Ishikawa (cell line): Measurements from ENCODE around the gene SUMF2.

Source experiments
- CEBPB ChIP-seq: IDR thresholded peaks from 2 replicates; pipeline ENCODE4 v1.6.1; 2012
- CREB1 ChIP-seq: IDR thresholded peaks from 2 replicates; pipeline ENCODE4 v1.6.1; 2012; ENCODE audit warnings: low read depth
- EGR1 ChIP-seq: IDR thresholded peaks from 2 replicates; pipeline ENCODE4 v1.6.1; 2012
- EP300 ChIP-seq: IDR thresholded peaks from 2 replicates; pipeline ENCODE4 v1.6.1; 2012; ENCODE audit warnings: borderline replicate concordance
- FOXM1 ChIP-seq: IDR thresholded peaks from 2 replicates; pipeline ENCODE4 v1.6.1; 2012; ENCODE audit warnings: low read depth, borderline replicate concordance
- NFIC ChIP-seq: IDR thresholded peaks from 2 replicates; pipeline ENCODE4 v1.6.1; 2012
- RAD21 ChIP-seq: IDR thresholded peaks from 2 replicates; pipeline ENCODE4 v1.6.1; 2012; ENCODE audit warnings: low read depth
- TAF1 ChIP-seq: IDR thresholded peaks from 2 replicates; pipeline ENCODE4 v1.6.1; 2012; ENCODE audit warnings: low read depth, mild to moderate bottlenecking
- TCF12 ChIP-seq: IDR thresholded peaks from 2 replicates; pipeline ENCODE4 v1.6.1; 2012; ENCODE audit warnings: low read depth
- TEAD4 ChIP-seq: IDR thresholded peaks from 2 replicates; pipeline ENCODE4 v1.6.1; 2012
- YY1 ChIP-seq: IDR thresholded peaks from 2 replicates; pipeline ENCODE4 v1.6.1; 2012; ENCODE audit warnings: low read depth
- ZBTB7A ChIP-seq: IDR thresholded peaks from 2 replicates; pipeline ENCODE4 v1.6.1; 2012; ENCODE audit warnings: low read depth
- TF ChIP-seq, protein P1 (sequence below): IDR thresholded peaks from 2 replicates; pipeline ENCODE4 v1.6.1; 2012; ENCODE audit warnings: low read depth, mild to moderate bottlenecking
- TF ChIP-seq, protein P2 (sequence below): IDR thresholded peaks from 2 replicates; pipeline ENCODE4 v1.6.1; 2012
- TF ChIP-seq, protein P3 (sequence below): IDR thresholded peaks from 2 replicates; pipeline ENCODE4 v1.6.1; 2012

Gene SUMF2

DNA sequence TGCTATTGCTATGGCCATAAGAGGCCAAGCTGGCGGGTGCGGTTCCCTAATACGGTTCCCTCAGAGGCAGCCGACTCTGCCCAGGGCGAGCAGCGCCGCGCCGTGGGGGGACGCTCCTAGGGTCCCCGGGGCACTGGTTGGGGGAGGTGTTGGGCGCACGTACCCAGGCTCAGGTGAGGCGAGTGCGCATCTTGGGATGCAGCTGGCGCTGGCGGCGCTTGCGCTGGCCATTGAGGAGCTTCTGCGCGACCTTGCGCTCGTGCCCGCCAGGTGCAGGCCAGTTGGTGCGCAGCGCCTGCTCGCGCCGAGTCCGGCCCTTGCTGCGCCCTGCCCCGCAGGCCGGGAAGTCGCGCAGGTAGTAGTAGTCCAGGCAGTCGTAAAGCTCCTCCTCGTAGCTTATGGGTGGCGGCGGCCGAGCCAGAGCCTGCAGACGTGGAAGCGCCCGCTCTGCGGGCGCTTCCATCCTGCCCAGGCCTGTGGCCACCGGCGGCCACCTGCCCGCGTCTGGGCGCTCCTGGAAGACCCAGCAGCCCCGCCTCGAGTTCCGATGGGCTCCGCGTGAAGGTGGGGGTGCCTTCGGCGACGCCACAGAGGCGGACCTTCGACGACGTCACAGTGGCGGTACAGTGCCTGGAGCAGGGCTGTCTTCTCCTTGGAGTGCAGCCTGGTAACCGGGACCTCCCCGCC, 51.9 kb downstream of the SUMF2 start, which contains the start of gene NUPR2:
Gene NUPR2 (minus strand): TSS at position 566 of the 687 bp plus-strand sequence. CDS start 103 bp downstream, at position 463.
- TF ChIP-seq NFIC, result no peak
- TF ChIP-seq TCF12, result no peak
- no peak for TF ChIP-seq EGR1
- no peak for TF ChIP-seq ZBTB7A
- TF ChIP-seq, protein P1, sequence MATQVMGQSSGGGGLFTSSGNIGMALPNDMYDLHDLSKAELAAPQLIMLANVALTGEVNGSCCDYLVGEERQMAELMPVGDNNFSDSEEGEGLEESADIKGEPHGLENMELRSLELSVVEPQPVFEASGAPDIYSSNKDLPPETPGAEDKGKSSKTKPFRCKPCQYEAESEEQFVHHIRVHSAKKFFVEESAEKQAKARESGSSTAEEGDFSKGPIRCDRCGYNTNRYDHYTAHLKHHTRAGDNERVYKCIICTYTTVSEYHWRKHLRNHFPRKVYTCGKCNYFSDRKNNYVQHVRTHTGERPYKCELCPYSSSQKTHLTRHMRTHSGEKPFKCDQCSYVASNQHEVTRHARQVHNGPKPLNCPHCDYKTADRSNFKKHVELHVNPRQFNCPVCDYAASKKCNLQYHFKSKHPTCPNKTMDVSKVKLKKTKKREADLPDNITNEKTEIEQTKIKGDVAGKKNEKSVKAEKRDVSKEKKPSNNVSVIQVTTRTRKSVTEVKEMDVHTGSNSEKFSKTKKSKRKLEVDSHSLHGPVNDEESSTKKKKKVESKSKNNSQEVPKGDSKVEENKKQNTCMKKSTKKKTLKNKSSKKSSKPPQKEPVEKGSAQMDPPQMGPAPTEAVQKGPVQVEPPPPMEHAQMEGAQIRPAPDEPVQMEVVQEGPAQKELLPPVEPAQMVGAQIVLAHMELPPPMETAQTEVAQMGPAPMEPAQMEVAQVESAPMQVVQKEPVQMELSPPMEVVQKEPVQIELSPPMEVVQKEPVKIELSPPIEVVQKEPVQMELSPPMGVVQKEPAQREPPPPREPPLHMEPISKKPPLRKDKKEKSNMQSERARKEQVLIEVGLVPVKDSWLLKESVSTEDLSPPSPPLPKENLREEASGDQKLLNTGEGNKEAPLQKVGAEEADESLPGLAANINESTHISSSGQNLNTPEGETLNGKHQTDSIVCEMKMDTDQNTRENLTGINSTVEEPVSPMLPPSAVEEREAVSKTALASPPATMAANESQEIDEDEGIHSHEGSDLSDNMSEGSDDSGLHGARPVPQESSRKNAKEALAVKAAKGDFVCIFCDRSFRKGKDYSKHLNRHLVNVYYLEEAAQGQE, result no peak
- no peak for TF ChIP-seq TAF1
- TF ChIP-seq RAD21, result no peak
- no peak for TF ChIP-seq YY1
- no peak for TF ChIP-seq FOXM1
- no peak for TF ChIP-seq CREB1
- TF ChIP-seq TEAD4, result no peak
- no peak for TF ChIP-seq CEBPB
- TF ChIP-seq, protein P2, sequence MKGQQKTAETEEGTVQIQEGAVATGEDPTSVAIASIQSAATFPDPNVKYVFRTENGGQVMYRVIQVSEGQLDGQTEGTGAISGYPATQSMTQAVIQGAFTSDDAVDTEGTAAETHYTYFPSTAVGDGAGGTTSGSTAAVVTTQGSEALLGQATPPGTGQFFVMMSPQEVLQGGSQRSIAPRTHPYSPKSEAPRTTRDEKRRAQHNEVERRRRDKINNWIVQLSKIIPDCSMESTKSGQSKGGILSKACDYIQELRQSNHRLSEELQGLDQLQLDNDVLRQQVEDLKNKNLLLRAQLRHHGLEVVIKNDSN, result no peak
- TF ChIP-seq, protein P3, sequence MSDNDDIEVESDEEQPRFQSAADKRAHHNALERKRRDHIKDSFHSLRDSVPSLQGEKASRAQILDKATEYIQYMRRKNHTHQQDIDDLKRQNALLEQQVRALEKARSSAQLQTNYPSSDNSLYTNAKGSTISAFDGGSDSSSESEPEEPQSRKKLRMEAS, result no peak
- TF ChIP-seq EP300, result no peak

DNA sequence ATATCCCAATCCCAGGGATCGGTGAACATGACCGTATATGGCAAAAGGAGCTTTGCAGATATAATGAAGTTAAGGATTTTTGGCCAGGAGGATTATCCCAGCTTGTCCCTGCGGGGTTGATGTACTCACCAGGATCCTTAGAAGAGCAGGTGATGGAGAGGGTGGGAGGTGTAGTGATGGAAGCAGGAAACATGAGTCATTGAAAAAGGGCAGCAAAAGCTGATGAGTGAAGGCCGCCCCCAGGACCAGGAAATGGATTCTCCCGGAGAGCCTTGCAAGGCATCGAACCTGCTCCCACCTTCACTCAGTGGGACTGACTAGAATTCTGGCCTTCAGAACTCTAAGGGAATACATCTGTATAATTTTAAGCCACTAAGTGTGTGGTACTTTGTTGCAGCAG, 57.4 kb downstream of the SUMF2 start:
- TF ChIP-seq TCF12, result no peak
- TF ChIP-seq, protein P1, result no peak
- no peak for TF ChIP-seq CREB1
- no peak for TF ChIP-seq CEBPB
- no peak for TF ChIP-seq RAD21
- TF ChIP-seq ZBTB7A, result no peak
- TF ChIP-seq, protein P3, result no peak
- no peak for TF ChIP-seq EGR1
- TF ChIP-seq TAF1, result no peak
- TF ChIP-seq, protein P2, result no peak
- TF ChIP-seq YY1, result no peak
- no peak for TF ChIP-seq EP300
- TF ChIP-seq FOXM1, result no peak

DNA sequence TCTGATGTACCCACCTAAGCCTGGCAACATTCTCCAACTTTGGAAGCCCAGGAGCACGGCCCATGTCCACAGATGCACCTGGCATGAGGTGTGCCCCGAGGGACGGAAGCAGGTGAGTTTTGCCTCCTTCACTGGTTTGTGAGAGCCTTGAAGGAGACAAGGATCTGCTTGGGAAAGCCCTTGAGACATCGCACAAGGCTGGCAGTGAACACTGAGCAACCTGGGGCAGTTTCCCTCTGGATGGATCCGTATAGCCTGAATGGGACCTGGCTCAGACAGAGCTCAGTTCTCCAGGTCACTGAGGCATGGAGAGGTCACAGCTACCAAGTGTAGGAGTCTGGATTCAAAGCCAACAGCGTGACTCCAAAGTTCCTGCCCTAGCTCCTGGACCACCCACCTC, 60.9 kb downstream of the SUMF2 start:
- no peak for TF ChIP-seq TAF1
- TF ChIP-seq CEBPB, result no peak
- no peak for TF ChIP-seq FOXM1
- TF ChIP-seq, protein P3, result no peak
- no peak for TF ChIP-seq ZBTB7A
- no peak for TF ChIP-seq NFIC
- TF ChIP-seq CREB1, result no peak
- TF ChIP-seq YY1, result no peak
- TF ChIP-seq RAD21, result no peak
- TF ChIP-seq, protein P1, result no peak
- TF ChIP-seq EP300, result no peak
- no peak for TF ChIP-seq EGR1
- TF ChIP-seq TCF12, result no peak
- TF ChIP-seq TEAD4, result no peak
- TF ChIP-seq, protein P2, result no peak

DNA sequence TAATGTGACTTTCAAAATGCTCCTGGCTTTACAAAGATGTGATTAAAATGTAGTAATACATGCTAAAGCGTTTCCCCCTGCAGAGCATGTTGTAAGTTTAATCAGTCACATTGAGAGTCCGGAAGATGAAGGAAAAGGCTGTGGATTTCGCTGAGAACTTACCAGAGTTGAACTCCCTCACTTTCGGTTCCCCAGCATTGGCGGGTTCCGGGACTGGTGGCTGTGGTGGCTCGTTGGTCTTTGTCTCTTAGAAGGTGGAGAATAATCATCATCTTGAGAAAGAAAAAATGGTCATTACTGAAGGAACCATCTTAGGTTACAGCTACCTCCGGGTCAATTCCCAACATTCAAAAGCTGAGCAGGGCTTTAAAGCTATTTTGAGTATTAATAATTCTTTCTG, 61.7 kb downstream of the SUMF2 start:
- no peak for TF ChIP-seq FOXM1
- TF ChIP-seq NFIC, result no peak
- TF ChIP-seq, protein P2, result no peak
- TF ChIP-seq, protein P1, result no peak
- TF ChIP-seq TEAD4, result no peak
- TF ChIP-seq CEBPB, result no peak
- TF ChIP-seq, protein P3, result no peak
- TF ChIP-seq EGR1, result no peak
- no peak for TF ChIP-seq YY1
- TF ChIP-seq EP300, result no peak
- no peak for TF ChIP-seq RAD21
